Endometrial microvascular endothelial cells (primary cell): ENCODE results near the gene POMGNT1. TPM values are rescaled to one million over a fixed set of nuclear protein-coding genes. Genes with fewer than 3 reads are reported as not detected.
"Not testable (repeated sequence)": the region's sequence is repeated elsewhere in the genome, so short reads cannot be mapped to it uniquely, and the experiment has no call there.

Source experiments
- in situ Hi-C: cut with HindIII; loops from 2 replicates; pipeline ENCODE4 v1.10.0; 2017; ENCODE audit warnings: low sequenced_read_pairs, low pct_unique_long_range_greater_than_20kb; ENCODE audit errors: inconsistent ontology term
- total RNA-seq: library from RNA; depleted of rRNA; stranded (reverse); fragments of >200 nt; gene quantifications from one replicate; pipeline ENCODE4 v1.2.3, GENCODE V29; 2015; ENCODE audit errors: inconsistent ontology term

POMGNT1 gene
- 67.0 TPM for total RNA-seq

DNA sequence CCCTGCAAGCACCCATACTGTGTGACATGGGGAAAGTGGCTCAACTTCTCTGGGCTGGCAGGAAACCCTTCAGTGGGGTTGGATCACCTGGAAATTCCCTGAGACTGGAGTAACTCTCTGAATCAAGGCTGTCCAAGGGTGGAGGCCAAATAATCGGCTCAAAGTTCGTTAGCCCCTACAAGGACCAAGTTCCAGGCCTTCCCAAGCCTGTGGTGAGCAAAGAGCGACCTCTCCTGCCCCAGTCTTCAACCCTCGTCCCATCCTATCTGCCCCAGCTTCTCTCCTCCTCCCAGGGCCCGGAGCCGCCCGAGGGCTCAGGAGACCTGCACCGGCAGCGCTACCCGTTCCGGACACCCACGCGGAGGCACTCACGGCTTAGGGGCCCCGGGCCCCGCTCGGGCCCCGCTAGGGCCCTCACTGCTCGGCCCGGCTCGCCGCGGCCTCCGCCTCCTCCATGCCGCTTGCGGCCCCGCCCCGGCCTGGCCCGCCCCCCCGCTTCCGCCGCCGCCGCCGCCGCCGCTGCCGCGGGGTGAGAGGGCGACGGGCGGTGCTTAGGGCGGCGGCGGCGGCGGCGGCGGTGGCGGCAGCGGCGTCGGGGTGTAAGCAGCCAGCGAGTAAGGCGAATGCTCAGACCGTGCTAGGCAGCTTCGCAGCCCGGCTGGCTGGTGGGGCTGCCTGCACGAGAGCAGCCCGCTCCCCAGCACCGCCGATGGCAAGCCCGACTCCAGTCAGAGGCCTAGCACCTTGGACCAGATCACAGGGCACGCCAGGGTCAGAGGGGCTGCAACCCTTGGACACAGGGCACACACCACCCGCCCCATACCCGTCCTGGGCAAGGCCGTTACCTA lies at the start of gene POMGNT1:
TSS of gene POMGNT1 (minus strand) at position 471 of the 848 bp plus-strand sequence. CDS start 613 bp downstream, outside the sequence.
- in situ Hi-C loops: loop anchor here (25.0 kb wide), 1 partner anchor 161 kb away; no protein-coding TSS in a partner anchor

DNA sequence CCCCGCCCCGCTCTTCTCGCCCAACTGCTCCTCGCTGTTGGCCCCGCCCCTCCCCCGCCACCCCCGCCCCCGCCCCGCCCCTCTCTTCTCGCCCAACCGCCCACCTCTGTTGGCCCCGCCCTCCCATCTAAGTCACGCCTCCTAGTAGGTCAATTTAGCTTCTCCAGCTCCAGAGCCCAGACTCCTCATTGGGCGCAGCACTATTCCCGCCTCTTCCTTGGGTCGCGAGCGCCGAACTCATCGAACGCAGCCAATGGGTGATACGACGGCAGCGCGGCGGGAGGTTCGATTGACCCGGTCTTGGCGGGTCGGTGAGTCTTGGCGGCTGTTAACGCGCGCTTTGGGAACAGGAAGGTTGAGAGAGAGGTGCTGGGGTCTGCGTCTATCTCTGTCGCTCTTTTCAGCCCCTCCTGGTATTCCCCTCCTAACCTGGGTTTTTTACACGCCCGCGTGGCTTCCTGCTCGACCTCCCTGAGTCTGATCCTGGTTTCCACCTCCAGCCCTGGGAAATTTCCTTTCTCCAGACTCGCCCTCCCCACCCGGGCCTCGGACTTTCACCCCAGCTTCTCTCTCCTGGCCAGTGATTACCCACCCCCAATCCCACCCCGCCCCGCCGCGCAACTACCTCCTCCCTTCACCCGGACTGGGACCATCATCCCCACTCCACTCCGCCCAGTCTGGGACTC lies 49.3 kb upstream of the POMGNT1 start, which contains the start of gene RAD54L:
TSS of gene RAD54L (plus strand) at position 328 of the 686 bp plus-strand sequence. CDS start 643 bp downstream, outside the sequence.
- in situ Hi-C loops: no loop called here

DNA sequence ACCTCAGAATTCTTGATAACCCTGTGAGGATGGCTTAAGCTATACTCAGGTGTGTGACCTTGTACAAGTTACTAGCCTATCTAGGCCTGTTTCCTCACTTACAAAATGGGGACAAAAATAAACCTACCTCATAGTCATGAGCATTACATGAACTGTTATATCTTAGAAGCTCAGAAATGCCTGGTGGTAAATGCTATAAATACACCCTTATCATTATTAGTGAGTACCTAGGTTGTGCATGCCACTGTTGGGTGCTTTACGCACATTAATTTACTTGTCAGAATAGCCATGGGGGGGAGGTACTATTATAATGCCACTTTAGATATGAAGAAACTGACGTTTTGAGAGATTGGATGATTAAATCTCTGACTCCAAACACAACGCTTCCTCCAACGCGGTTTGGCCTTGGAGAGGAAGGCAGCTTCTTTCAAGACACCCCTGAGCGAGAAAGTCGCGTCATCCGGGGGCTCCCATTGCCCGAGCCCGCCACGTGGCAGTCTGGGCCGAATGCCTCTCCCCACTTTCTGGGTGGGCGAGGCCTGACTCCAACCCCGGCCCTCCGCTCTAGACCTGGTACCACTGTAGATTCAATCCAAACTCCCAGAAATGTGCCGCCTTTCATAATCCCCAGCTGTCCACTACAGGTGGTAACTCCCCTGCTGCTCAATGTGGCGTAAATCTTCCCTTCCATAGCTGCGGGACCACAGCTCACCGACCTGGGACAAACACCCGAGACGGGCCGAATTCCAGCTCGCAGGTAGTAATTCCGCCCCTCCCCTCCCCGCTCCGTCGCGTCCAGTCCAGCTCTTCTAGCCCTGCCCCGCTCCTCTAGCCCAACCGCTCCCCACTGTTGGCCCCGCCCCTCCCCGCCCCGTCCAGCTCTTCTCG lies 48.6 kb upstream of the POMGNT1 start:
- in situ Hi-C loops: no loop called here

DNA sequence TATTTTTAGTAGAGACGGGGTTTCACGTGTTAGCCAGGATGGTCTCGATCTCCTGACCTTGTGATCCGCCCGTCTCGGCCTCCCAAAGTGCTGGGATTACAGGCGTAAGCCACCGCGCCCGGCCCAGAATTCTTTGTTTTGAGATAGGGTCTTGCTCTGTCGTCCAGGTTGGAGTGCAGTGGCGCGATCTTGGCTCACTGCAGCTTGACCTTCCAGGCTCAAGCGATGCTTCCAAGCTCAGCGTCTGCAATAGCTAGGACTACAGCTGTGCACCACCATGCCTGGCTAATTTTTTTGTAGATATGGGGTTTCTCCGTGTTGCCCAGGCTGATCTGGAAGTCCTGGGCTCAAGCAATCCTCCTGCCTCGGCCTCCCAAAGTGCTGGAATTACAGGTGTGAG lies 47.9 kb upstream of the POMGNT1 start:
- in situ Hi-C loops: not testable (repeated sequence)

DNA sequence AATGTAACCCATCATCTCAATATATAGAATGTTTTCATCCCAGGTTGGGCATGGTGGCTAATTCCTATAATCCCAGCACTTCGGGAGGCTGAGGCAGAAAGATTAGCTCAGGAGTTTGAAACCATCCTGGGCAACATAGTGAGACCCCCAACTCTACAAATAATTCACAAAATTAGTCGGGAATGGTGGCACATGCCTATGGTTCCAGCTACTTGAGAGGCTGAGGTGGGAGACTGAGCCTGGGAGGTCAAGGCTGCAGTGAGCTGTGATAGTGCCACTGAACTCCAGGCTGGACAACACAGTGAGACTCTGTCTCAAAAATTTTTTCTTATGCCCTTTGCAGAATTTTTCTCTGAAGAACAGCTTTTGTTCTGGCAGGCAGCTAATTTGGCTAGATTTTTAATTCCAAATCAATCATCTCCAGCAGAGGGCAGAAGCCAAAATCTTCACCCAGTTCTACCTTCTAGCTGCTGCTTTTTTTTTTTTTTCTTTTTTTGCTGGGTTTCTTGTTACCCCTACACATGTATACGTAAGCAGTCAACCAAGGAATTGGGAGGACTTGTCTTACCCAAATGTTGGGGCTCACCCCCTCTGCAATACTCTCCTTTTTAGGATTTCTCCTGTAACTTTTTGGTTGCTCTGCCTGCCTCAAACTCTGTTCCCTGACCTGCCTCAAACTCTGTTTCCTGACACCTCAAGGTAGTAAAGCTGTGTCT lies 46.6 kb upstream of the POMGNT1 start:
- in situ Hi-C loops: no loop called here

DNA sequence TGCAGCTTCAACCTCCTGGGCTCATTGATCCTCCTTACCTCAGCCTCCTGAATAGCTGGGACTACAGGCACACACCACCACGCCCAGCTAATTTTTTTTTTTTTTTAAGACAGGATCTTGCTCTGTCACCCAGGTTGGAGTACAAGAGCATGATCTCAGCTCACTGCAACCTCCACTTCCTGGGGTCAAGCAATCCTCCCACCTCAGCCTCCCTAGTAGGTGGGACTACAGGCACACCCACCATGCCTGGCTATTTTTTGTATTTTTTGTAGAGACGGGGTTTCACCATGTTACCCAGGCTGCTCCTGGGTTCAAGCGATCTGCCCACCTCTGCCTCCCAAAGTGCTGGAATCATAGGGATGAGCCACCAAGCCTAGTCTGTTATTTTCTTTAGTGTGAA lies 45.6 kb upstream of the POMGNT1 start:
- in situ Hi-C loops: not testable (repeated sequence)

DNA sequence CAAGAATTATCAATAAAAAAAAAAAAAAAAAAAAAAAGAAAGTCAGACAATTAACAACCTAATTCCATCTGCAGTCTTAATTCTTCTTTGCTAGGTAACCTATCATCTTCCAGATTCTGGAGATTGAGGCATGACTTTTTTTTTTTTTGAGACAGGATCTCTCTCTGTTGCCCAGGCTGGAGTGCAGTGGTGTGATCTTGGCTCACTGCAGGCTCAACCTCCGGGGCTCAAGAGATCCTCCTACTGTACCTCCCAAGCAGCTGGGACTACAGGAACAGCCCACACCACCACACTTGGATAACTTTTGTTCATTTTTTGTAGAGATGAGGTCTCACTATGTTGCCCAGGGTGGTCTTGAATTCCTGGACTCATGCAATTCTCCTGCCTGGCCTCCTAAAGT lies 44.7 kb upstream of the POMGNT1 start:
- in situ Hi-C loops: no loop called here

DNA sequence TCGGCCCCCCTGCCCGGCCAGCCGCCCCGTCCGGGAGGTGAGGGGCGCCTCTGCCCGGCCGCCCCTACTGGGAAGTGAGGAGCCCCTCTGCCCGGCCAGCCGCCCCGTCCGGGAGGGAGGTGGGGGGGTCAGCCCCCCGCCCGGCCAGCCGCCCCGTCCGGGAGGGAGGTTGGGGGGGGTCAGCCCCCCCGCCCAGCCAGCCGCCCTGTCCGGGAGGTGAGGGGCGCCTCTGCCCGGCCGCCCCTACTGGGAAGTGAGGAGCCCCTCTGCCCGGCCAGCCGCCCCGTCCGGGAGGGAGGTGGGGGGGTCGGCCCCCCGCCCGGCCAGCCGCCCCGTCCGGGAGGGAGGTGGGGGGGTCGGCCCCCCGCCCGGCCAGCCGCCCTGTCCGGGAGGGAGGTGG lies 43.5 kb upstream of the POMGNT1 start:
- in situ Hi-C loops: not testable (repeated sequence)

DNA sequence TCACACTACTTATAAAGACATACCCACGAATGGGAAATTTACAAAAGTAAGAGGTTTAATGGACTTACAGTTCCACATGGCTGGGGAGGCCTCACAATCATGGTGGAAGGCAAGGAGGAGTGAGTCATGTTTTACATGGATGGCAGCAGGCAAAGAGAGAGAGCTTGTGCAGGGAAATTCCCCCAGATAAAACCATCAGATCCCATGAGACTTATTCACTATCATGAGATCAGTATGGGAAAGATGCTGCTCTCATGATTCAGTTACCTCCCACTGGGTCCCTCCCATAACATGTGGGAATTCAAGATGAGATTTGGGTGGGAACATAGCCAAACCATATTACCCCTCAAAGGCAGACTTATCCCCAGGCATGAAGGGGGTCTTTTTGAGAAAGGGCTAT lies 40.6 kb upstream of the POMGNT1 start:
- in situ Hi-C loops: not testable (repeated sequence)

DNA sequence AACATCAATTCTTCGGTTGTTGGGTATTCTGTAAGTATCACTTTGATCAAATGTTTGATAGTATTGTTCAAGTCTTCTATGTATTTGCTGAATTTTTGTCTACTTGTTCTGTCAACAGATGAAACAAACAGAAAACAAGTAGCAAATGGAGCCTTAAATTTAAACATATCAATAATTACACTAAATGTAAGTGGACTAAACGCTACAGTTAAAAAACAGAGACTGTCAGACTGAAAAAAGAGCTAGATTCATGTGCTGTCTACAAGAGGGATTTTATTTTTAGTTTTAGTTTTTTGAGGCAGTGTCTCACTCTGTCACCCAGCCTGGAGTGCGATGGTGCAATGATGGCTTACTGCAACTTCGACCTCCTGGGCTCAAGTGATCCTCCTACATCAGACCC lies 38.6 kb upstream of the POMGNT1 start:
- in situ Hi-C loops: no loop called here

DNA sequence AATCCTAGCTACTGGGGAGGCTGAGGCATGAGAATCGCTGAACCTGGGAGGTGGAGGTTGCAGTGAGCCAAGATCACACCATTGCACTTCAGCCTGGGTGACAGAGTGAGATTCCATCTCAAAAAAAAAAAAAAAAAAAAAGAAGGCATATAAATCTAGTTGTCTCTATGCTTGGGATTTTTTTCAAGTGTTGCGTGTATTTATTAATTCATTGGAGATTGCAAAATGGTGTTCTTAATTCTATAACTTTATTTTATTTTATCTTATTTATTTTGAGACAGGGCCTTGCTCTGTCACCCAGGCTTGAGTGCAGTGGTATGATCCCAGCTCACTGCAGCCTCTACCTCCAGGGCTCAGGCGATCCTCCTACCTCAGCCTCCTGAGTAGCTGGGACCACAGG lies 33.0 kb upstream of the POMGNT1 start:
- in situ Hi-C loops: not testable (repeated sequence)

DNA sequence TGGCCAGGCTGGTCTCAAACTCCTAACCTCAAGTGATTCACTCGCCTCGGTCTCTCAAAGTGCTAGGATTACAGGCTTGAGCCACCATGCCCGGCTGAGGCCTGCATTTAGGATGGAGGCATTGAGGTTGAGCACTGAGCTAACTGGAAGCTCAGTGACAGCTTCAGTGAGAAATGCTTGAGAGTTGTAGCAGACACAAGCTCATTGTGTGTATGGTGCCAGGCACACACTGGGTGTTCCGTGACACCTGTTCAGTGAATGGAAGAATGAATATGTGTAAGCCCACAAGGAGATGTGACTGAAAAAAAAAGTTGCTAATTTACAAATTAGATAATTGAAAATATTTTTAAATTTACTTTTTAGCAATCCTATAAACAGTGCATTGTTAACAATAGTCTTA lies 26.7 kb upstream of the POMGNT1 start:
- in situ Hi-C loops: no loop called here

DNA sequence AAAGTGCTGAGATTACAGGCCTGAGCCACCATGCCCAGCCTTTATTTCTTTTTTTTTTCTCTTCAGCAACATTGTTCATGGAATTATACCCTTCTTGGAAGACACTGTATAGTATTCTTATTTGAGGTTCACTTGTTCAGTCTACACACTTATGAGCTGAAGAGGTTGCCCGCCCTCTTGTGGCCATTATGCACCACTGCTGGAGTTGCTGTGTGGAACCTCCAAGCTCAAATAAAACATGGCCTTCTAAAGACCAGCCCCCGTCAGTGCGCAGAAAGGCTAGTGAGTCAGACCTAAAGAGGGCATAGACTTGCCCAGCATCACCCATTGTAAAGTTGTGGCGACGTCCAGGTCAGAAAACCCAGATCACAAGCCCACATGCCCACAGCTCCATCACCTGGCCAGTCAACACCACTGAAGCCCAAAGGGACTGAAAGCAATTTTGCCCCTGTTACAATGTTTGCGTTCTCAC lies 25.3 kb upstream of the POMGNT1 start:
- in situ Hi-C loops: no loop called here

DNA sequence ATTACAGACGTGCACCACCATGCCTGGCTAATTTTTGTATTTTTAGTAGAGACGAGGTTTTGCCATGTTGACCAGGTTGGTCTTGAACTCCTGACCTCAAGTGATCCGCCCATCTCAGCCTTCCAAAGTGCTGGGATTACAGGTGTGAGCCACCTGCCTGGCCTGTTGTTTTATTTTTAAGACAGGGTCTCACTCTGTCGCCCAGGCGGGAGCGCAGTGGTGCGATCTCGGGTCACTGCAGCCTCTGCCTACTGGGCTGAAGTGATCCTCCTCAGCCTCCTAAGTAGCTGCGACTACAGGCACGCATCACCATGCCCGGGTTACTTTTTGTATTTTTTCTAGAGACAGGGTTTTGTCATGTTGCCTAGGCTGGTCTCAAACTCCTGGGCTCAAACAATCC lies 24.8 kb upstream of the POMGNT1 start:
- in situ Hi-C loops: not testable (repeated sequence)

DNA sequence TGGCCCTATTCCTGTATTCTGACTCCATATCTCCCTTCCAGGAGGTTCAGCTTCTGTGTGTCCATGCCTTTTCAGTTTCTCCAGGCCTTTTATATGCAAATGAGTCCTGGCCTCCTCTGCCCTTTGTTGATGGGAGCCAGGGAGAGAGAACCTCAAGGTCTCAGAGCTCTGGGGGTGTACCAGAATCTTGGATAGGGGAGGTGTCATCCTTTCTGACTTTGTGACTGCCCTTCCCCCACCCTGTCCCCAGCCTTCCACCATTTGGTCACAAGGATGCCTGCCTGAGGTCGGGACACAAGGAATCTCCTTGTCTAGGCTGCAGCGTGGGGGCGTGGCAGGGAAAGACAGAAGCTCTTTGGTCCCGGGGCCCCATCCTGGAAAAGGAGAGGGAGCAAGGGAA lies 23.5 kb upstream of the POMGNT1 start:
- in situ Hi-C loops: no loop called here

DNA sequence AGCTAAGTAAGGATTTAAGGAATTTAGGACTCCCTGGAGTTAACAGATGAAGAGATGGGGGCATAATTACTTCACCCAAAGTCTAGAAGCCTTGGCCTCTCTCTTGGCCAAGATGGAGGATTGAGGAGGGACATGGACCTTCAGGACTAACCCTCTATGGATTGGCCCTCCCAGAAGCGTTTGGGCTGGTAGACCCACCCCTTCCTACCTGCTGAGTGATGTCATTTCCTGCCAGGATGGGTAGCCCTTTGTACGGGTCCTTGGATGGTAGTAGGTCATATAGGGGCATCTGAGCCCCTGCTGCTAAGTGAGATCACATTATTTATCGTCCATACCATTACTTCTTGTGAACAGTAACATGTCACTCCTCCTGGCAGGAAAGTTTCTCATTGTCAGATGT lies 22.6 kb upstream of the POMGNT1 start:
- in situ Hi-C loops: no loop called here

DNA sequence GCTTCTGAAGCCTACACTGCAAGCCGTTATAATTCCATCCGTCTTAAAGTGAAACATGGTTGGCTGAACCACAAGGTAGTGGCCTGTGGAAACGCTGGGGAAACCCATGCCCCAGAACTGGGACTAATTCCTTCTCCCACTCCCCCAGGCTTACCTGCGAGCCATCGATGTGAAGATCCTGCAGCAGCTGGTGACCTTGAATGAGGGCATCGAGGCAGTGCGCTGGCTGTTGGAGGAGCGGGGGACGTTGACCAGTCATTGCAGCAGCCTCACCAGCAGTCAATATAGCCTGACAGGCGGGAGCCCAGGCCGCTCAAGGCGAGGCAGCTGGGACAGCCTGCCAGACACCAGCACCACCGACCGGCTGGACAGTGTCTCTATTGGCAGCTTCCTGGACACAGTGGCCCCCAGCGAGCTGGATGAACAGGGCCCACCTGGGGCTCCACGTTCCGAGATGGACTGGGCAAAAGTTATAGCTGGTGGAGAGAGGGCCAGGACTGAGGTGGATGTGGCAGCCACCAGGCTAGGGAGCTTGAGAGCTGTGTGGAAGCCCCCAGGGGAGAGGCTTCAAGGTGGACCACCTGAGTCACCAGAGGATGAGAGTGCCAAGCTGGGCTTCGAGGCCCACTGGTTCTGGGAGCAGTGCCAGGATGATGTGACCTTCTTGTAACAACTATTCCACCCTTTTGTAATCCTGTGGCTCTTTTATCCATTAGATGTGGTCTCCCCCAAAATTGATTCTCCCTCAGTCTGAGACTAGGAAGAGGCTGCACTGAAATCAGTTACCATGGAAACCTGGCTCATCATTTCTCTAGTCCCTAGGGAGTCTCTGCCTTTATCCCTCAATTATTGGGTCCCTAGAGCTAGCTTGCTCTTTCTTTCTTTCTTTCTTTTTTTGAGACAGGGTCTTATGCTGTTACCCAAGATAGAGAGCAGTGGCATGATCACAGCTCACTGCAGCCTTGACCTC lies 21.6 kb upstream of the POMGNT1 start:
- in situ Hi-C loops: no loop called here
